IMR-90 (cell line): Measurements from ENCODE around the gene CATSPER4. TPM values are rescaled to one million over a fixed set of nuclear protein-coding genes. Genes with fewer than 3 reads are reported as not detected.

Source experiments
- ATAC-seq: fragments of 200-7000 bp; cut with Tn5 transposase; 2 replicates; pipeline ENCODE4 v1.9.1; 2020; ENCODE audit warnings: low read depth, mild to moderate bottlenecking, moderate library complexity
- BruUV-seq: library from RNA; stranded (reverse); fragments of 400-500 nt; replicated peaks from 2 replicates; lab custom pipeline; 2021; lab: Mats Ljungman, UMichigan
- CTCF ChIA-PET: fragments of 300-600 bp; formaldehyde crosslinking; extraction: SDS; loops from one replicate; lab custom pipeline; 2021; ENCODE audit warnings: antibody characterized with exemption; lab: Yijun Ruan, JAX
- POLR2A ChIA-PET: fragments of 300-600 bp; sonication (Branson Sonifier 250); formaldehyde crosslinking; loops from one replicate; lab custom pipeline; 2022; ENCODE audit warnings: antibody characterized with exemption; ENCODE audit not compliant: unreplicated experiment; lab: Charles Lee
- DNase-seq: peaks from one replicate; pipeline ENCODE4 v3.0.0; 2013
- H2AFZ ChIP-seq: replicated peaks from 2 replicates; pipeline ENCODE3; 2013; ENCODE audit warnings: low read length, mild to moderate bottlenecking; ENCODE audit not compliant: poor library complexity
- H2AK5ac ChIP-seq: 2 replicates; pipeline ENCODE4 v1.6.1; 2013; ENCODE audit warnings: low read depth, low read length, inconsistent platforms
- H2AK9ac ChIP-seq: replicated peaks from 2 replicates; pipeline ENCODE3; 2013; ENCODE audit warnings: mild to moderate bottlenecking, low read depth, low read length, moderate library complexity; ENCODE audit not compliant: poor library complexity
- H2BK120ac ChIP-seq: 2 replicates; pipeline ENCODE4 v1.6.1; 2013; ENCODE audit warnings: low read depth, low read length, inconsistent platforms
- H2BK15ac ChIP-seq: 3 replicates; pipeline ENCODE4 v1.6.1; 2013; ENCODE audit warnings: low read depth, low read length, inconsistent platforms
- H2BK20ac ChIP-seq: 2 replicates; pipeline ENCODE4 v1.6.1; 2013; ENCODE audit warnings: low read depth, mild to moderate bottlenecking, inconsistent platforms, low read length, moderate library complexity
- H2BK5ac ChIP-seq: 2 replicates; pipeline ENCODE4 v1.6.1; 2013; ENCODE audit warnings: mild to moderate bottlenecking, low read depth, low read length, inconsistent platforms; ENCODE audit not compliant: poor library complexity, severe bottlenecking
- H3K14ac ChIP-seq: replicated peaks from 2 replicates; pipeline ENCODE4 v1.6.1; 2013; ENCODE audit warnings: low read depth, low read length, inconsistent platforms
- H3K18ac ChIP-seq: 2 replicates; pipeline ENCODE4 v1.6.1; 2013; ENCODE audit warnings: low read depth, low read length, control low read depth
- H3K23ac ChIP-seq: 2 replicates; pipeline ENCODE4 v1.6.1; 2013; ENCODE audit warnings: low read depth, low read length, inconsistent platforms
- H3K27ac ChIP-seq: 2 replicates; pipeline ENCODE4 v1.5.1; 2013; ENCODE audit warnings: mild to moderate bottlenecking, control low read depth, low read length; ENCODE audit not compliant: insufficient read depth
- H3K27me3 ChIP-seq: 2 replicates; pipeline ENCODE4 v1.6.1; 2013; ENCODE audit warnings: low read length; ENCODE audit not compliant: control insufficient read depth, insufficient read depth
- H3K36me3 ChIP-seq: 2 replicates; pipeline ENCODE4 v1.6.1; 2013; ENCODE audit warnings: low read length, mixed read lengths; ENCODE audit not compliant: control insufficient read depth, insufficient read depth
- H3K4ac ChIP-seq: 2 replicates; pipeline ENCODE4 v1.6.1; 2013; ENCODE audit warnings: low read depth, low read length, inconsistent platforms
- H3K4me1 ChIP-seq: 2 replicates; pipeline ENCODE4 v1.6.1; 2013; ENCODE audit warnings: low read length, mixed read lengths; ENCODE audit not compliant: control insufficient read depth, insufficient read depth
- H3K4me2 ChIP-seq: 2 replicates; pipeline ENCODE4 v1.6.1; 2013; ENCODE audit warnings: low read depth, mild to moderate bottlenecking, control low read depth, low read length, moderate library complexity
- H3K4me3 ChIP-seq: 2 replicates; pipeline ENCODE4 v1.5.1; 2013; ENCODE audit warnings: low read depth, mild to moderate bottlenecking, control low read depth, low read length, moderate library complexity; ENCODE audit not compliant: insufficient read depth
- H3K56ac ChIP-seq: 2 replicates; pipeline ENCODE4 v1.6.1; 2013; ENCODE audit warnings: low read length, inconsistent platforms; ENCODE audit not compliant: insufficient read depth; ENCODE audit errors: extremely low read depth
- H3K79me1 ChIP-seq, 2 experiments: 2 replicates each; pipeline ENCODE4 v1.6.1; 2013; ENCODE audit warnings: low read length in 2 of 2, inconsistent platforms in 1 of 2, low read depth in 1 of 2
- H3K9ac ChIP-seq: 2 replicates; pipeline ENCODE4 v1.6.1; 2013; ENCODE audit warnings: low read depth, low read length, control low read depth
- H3K9me1 ChIP-seq: 2 replicates; pipeline ENCODE4 v1.6.1; 2013; ENCODE audit warnings: low read length, inconsistent platforms; ENCODE audit not compliant: insufficient read depth
- H3K9me3 ChIP-seq: 2 replicates; pipeline ENCODE4 v1.6.1; 2013; ENCODE audit warnings: low read length; ENCODE audit not compliant: control insufficient read depth, insufficient read depth
- H4K20me1 ChIP-seq: 2 replicates; pipeline ENCODE4 v1.6.1; 2013; ENCODE audit warnings: low read length, inconsistent platforms; ENCODE audit not compliant: insufficient read depth
- H4K5ac ChIP-seq: 2 replicates; pipeline ENCODE4 v1.6.1; 2013; ENCODE audit warnings: mild to moderate bottlenecking, low read depth, low read length, control low read depth
- H4K8ac ChIP-seq, 2 experiments: 2 replicates each; pipeline ENCODE4 v1.6.1; 2013; ENCODE audit warnings: low read depth in 2 of 2, low read length in 2 of 2, control low read depth in 1 of 2, inconsistent platforms in 1 of 2
- H4K91ac ChIP-seq: 2 replicates; pipeline ENCODE4 v1.6.1; 2013; ENCODE audit warnings: low read depth, low read length, inconsistent platforms; ENCODE audit not compliant: insufficient read depth
- MAFK ChIP-seq: IDR thresholded peaks from 2 replicates; pipeline ENCODE4 v1.6.1; 2012; ENCODE audit warnings: low read depth, low read length, improper control_type of control experiment
- MAZ ChIP-seq: IDR thresholded peaks from 2 replicates; pipeline ENCODE4 v1.6.1; 2012; ENCODE audit warnings: low read depth, mild to moderate bottlenecking, low read length, improper control_type of control experiment, moderate library complexity, borderline replicate concordance
- RAD21 ChIP-seq: IDR thresholded peaks from 2 replicates; pipeline ENCODE4 v1.6.1; 2012; ENCODE audit warnings: low read length, improper control_type of control experiment
- RCOR1 ChIP-seq: IDR thresholded peaks from 2 replicates; pipeline ENCODE4 v1.6.1; 2012; ENCODE audit warnings: mild to moderate bottlenecking, low read length, improper control_type of control experiment; ENCODE audit not compliant: insufficient replicate concordance
- SMC3 ChIP-seq: fragments of 150-350 bp; IDR thresholded peaks from 2 replicates; pipeline ENCODE4 v1.6.1; 2016; ENCODE audit warnings: low read depth, mild to moderate bottlenecking, antibody characterized with exemption, low read length, moderate library complexity
- WGBS, 2 experiments: methylation state at CpG; one replicate each; pipeline versions ENCODE4 v1.1.5 to v1.1.7; 2013; ENCODE audit warnings: missing lambda C conversion rate in 2 of 2; ENCODE audit not compliant: insufficient read length in 1 of 2; ENCODE audit errors: extremely low coverage in 2 of 2; 5-methylcytosine and 5-hydroxymethylcytosine counted together
- dilution Hi-C: fragments of 300-500 bp; cut with HindIII; formaldehyde crosslinking; loops from one replicate; pipeline ENCODE4 v1.14.3; 2018; ENCODE audit warnings: low sequenced_read_pairs; ENCODE audit not compliant: unreplicated experiment
- in situ Hi-C: fragments of 300-500 bp; cut with MboI; formaldehyde crosslinking; loops from 3 replicates; pipeline ENCODE4 v1.14.3; 2019; ENCODE audit warnings: low sequenced_read_pairs, inconsistent platforms, mixed read lengths
- intact Hi-C: fragments of 100-400 bp; cut with micrococcal nuclease; formaldehyde crosslinking; loops from 2 replicates; pipeline ENCODE4 v1.10.0; 2022
- polyA plus RNA-seq, 3 experiments: library from polyadenylated mRNA; depleted of rRNA; stranded (reverse); fragments of >200 nt; gene quantifications; 2 replicates each; pipeline ENCODE4 v1.2.3, GENCODE V29; 2012; ENCODE audit warnings: low replicate concordance in 1 of 3
- total RNA-seq: library from RNA; depleted of rRNA; stranded (reverse); fragments of >200 nt; gene quantifications from 2 replicates; pipeline ENCODE4 v1.2.3, GENCODE V29; 2012
- TF ChIP-seq, protein P1 (sequence below): fragments of 150-350 bp; IDR thresholded peaks from 2 replicates; pipeline ENCODE4 v1.6.1; 2017; ENCODE audit warnings: mild to moderate bottlenecking, antibody characterized with exemption, low read length, low read depth
- TF ChIP-seq, protein P2 (sequence below): conservative IDR thresholded peaks from 2 replicates; pipeline ENCODE4 v1.5.1; 2012; ENCODE audit warnings: mild to moderate bottlenecking, low read depth, low read length, improper control_type of control experiment

Gene CATSPER4
- total and polyA plus RNA-seq, 2 of the 4 experiments (the other 2 are of a cell fraction): not detected

DNA sequence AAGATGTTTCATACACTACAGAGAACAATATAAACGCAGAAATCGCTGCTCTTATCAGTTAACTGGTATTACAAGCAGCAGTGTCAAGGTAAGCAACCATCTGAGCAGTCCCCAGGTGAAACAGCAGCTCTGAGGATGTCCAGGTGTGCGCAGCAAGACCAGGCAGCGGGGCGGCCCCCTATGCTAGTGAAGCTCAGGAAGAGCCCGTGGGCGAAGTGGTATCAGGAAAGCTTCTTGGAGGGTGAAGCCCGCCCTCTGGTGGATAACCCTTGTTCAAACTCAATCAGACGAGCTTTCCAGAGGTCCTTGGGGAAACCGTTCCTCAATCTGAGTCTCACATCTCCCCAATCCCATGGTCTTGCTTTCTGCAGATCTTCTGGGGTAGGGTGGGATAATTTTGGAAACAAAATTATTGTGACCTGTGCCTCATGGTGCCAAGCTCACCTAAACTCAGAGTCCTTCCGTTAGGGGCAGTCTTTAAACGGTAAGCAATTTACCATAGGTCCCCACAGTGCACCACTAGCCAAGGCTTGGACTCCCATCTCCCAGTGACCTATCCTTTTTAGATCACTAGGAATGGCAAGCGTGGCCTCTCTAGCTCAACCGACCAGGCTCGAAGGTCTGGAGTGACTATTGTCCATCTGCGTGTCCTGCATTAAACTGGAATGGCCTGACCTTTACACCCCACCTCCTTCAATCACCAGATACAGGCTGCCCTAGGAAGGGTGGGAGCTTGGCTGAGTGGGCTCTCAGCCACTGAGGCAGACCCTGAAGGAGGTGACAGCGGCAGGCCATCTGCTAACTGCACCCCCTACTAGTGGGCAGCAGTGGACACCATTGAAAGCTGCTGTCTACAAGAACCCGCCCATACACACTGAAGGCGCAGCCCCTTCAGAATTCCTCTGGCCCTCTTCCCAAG, 45.1 kb upstream of the CATSPER4 start:
- in situ Hi-C loops: loop anchor here (5.0 kb wide), 2 partner anchors 38 to 103 kb away; no protein-coding TSS in a partner anchor
- CTCF ChIA-PET: interaction anchor here (0.5 to 1.6 kb wide), 16 partner anchors 15 to 315 kb away, joined by 3 to 9 read pairs (median 3); partner anchors contain the start of genes CNKSR1 and PDIK1L
- POLR2A ChIA-PET: no interaction called here

More for the DNA sequence above, 45.1 kb upstream of the CATSPER4 start:
- Histone ChIP-seq H2BK5ac (no peak overlapping the region), H3K4me3 (no peak overlapping the region), H2BK15ac (no peak overlapping the region), H3K27ac (no peak overlapping the region), H2AK9ac (no peak overlapping the region), H3K9me1 (no peaks in the 10 kb centered on the region), H3K23ac (no peak overlapping the region), H3K79me1 (no peaks in the 10 kb centered on the region), H2BK120ac (no peak overlapping the region), H3K9ac (no peak overlapping the region), H3K18ac (no peak overlapping the region), H3K9me3 (no peaks in the 10 kb centered on the region), H3K14ac (no peak overlapping the region), H3K4ac (no peak overlapping the region), H4K91ac (no peak overlapping the region), H2BK20ac (no peak overlapping the region), H4K8ac (no peak overlapping the region), H3K4me1 (no peaks in the 10 kb centered on the region), H4K20me1 (no peaks in the 10 kb centered on the region), H3K36me3 (no peaks in the 10 kb centered on the region), H2AK5ac (no peak overlapping the region), H2AFZ (peak overlapping the region; percentile 86), H3K27me3 (peaks cover 27% of the 10 kb centered on the region), H4K5ac (no peak overlapping the region), H3K4me2 (peak overlapping the region; percentile 74; the same call in 1 of the 2 replicates), H3K56ac (no peak overlapping the region)
- dilution Hi-C loops: no loop called here
- DNase-seq (peak; percentile 80), ATAC-seq (peak; percentile 97)
- 69% methylated on average over 2 of the region's 19 CpGs; no CpG with 5 or more reads in 1 of the 2 experiments for WGBS, 2 experiments
- no TSS peak for BruUV-seq
- intact Hi-C loops: loop anchor here (1.0 kb wide), 2 partner anchors 40 to 109 kb away; no protein-coding TSS in a partner anchor
- TF ChIP-seq, protein P1, sequence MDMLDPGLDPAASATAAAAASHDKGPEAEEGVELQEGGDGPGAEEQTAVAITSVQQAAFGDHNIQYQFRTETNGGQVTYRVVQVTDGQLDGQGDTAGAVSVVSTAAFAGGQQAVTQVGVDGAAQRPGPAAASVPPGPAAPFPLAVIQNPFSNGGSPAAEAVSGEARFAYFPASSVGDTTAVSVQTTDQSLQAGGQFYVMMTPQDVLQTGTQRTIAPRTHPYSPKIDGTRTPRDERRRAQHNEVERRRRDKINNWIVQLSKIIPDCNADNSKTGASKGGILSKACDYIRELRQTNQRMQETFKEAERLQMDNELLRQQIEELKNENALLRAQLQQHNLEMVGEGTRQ: no peak
- TF ChIP-seq SMC3 (peak; percentile 92), MAFK (no peak), RAD21 (peak; percentile 77), RCOR1 (no peak), MAZ (no peak)
- TF ChIP-seq, protein P2, sequence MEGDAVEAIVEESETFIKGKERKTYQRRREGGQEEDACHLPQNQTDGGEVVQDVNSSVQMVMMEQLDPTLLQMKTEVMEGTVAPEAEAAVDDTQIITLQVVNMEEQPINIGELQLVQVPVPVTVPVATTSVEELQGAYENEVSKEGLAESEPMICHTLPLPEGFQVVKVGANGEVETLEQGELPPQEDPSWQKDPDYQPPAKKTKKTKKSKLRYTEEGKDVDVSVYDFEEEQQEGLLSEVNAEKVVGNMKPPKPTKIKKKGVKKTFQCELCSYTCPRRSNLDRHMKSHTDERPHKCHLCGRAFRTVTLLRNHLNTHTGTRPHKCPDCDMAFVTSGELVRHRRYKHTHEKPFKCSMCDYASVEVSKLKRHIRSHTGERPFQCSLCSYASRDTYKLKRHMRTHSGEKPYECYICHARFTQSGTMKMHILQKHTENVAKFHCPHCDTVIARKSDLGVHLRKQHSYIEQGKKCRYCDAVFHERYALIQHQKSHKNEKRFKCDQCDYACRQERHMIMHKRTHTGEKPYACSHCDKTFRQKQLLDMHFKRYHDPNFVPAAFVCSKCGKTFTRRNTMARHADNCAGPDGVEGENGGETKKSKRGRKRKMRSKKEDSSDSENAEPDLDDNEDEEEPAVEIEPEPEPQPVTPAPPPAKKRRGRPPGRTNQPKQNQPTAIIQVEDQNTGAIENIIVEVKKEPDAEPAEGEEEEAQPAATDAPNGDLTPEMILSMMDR: peak; percentile 72
